T-helper 1 cell treated with Interleukin-12 subunit alpha and Interleukin-12 subunit beta and Interleukin-4 antibody, amounts not matched to agents 30 μg/mL and 1 μg/mL, for 36 hours (primary cell): ENCODE measurements around the gene SNAPC4.

Experiments used
- H3K27ac Mint-ChIP-seq: one replicate; pipeline ENCODE4 v1.8.0; 2021; ENCODE audit warnings: mild to moderate bottlenecking, mixed read lengths
- H3K27me3 Mint-ChIP-seq: one replicate; pipeline ENCODE4 v1.8.0; 2021; ENCODE audit warnings: low read depth, mixed read lengths
- H3K36me3 Mint-ChIP-seq: one replicate; pipeline ENCODE4 v1.8.0; 2021; ENCODE audit warnings: low read depth, mixed read lengths
- H3K4me1 Mint-ChIP-seq: one replicate; pipeline ENCODE4 v1.8.0; 2021; ENCODE audit warnings: low read depth, mixed read lengths
- H3K4me3 Mint-ChIP-seq: one replicate; pipeline ENCODE4 v1.8.0; 2021; ENCODE audit warnings: mild to moderate bottlenecking, moderate library complexity, mixed read lengths
- H3K9me3 Mint-ChIP-seq: one replicate; pipeline ENCODE4 v1.8.0; 2021; ENCODE audit warnings: mixed read lengths

Gene SNAPC4

GRCh38 chr9:136379003-136379287 is 21.0 kb downstream of the SNAPC4 start:
- no peak overlapping the region for H3K27ac Mint-ChIP-seq
- H3K27me3 Mint-ChIP-seq: no peaks in the 10 kb centered on the region
- H3K36me3 Mint-ChIP-seq: peaks cover 3% of the 10 kb centered on the region
- no peak overlapping the region for H3K4me3 Mint-ChIP-seq
- H3K9me3 Mint-ChIP-seq: no peaks in the 10 kb centered on the region
- no peaks in the 10 kb centered on the region for H3K4me1 Mint-ChIP-seq

GRCh38 chr9:136378170-136379002 is 21.6 kb downstream of the SNAPC4 start:
- H3K27me3 Mint-ChIP-seq: no peaks in the 10 kb centered on the region
- H3K4me3 Mint-ChIP-seq: no peak overlapping the region
- no peaks in the 10 kb centered on the region for H3K4me1 Mint-ChIP-seq
- H3K36me3 Mint-ChIP-seq: peaks cover 2% of the 10 kb centered on the region
- no peaks in the 10 kb centered on the region for H3K9me3 Mint-ChIP-seq
- H3K27ac Mint-ChIP-seq: no peak overlapping the region

- H3K27ac Mint-ChIP-seq: no peak overlapping the region
- no peak overlapping the region for H3K4me3 Mint-ChIP-seq
- peaks cover 2% of the 10 kb centered on the region for H3K36me3 Mint-ChIP-seq
- peaks cover 3% of the 10 kb centered on the region for H3K4me1 Mint-ChIP-seq
- no peaks in the 10 kb centered on the region for H3K27me3 Mint-ChIP-seq
- H3K9me3 Mint-ChIP-seq: no peaks in the 10 kb centered on the region
Measured at GRCh38 chr9:136377341-136378169, 22.4 kb downstream of the SNAPC4 start.

GRCh38 chr9:136376457-136376856 is 23.5 kb downstream of the SNAPC4 start:
- peaks cover 2% of the 10 kb centered on the region for H3K36me3 Mint-ChIP-seq
- peaks cover 3% of the 10 kb centered on the region for H3K4me1 Mint-ChIP-seq
- H3K27me3 Mint-ChIP-seq: no peaks in the 10 kb centered on the region
- H3K4me3 Mint-ChIP-seq: no peak overlapping the region
- no peaks in the 10 kb centered on the region for H3K9me3 Mint-ChIP-seq
- H3K27ac Mint-ChIP-seq: no peak overlapping the region

- Mint-ChIP-seq H3K9me3 (no peaks in the 10 kb centered on the region), H3K27me3 (no peaks in the 10 kb centered on the region), H3K4me1 (peaks cover 3% of the 10 kb centered on the region), H3K27ac (no peak overlapping the region), H3K4me3 (no peak overlapping the region), H3K36me3 (peaks cover 2% of the 10 kb centered on the region)
Measured at GRCh38 chr9:136375096-136375495, 24.9 kb downstream of the SNAPC4 start.

GRCh38 chr9:136374183-136374575 is 25.8 kb downstream of the SNAPC4 start:
- Mint-ChIP-seq H3K4me3 (no peak overlapping the region), H3K4me1 (peaks cover 3% of the 10 kb centered on the region), H3K9me3 (no peaks in the 10 kb centered on the region), H3K27me3 (no peaks in the 10 kb centered on the region), H3K27ac (no peak overlapping the region), H3K36me3 (peaks cover 2% of the 10 kb centered on the region)

- H3K4me3 Mint-ChIP-seq: no peak within 1 kb of the TSS
- H3K27ac Mint-ChIP-seq: no peak within 1 kb of the TSS
Measured at GRCh38 chr9:136373300-136374182, 26.4 kb downstream of the SNAPC4 start, which contains the start of gene CARD9. CARD9 (minus strand) TSS chr9:136373669; CDS start chr9:136372078, 1,591 bp downstream.

GRCh38 chr9:136372561-136373299 is 27.2 kb downstream of the SNAPC4 start:
- Mint-ChIP-seq H3K4me1 (peaks cover 3% of the 10 kb centered on the region), H3K27me3 (no peaks in the 10 kb centered on the region), H3K4me3 (no peak overlapping the region), H3K27ac (no peak overlapping the region), H3K9me3 (no peaks in the 10 kb centered on the region), H3K36me3 (peaks cover 2% of the 10 kb centered on the region)

More at GRCh38 chr9:136373300-136374182, 26.4 kb downstream of the SNAPC4 start, which contains the start of gene CARD9:
- H3K4me1 Mint-ChIP-seq: peaks cover 3% of the 10 kb centered on the region
- no peaks in the 10 kb centered on the region for H3K27me3 Mint-ChIP-seq
- H3K9me3 Mint-ChIP-seq: no peaks in the 10 kb centered on the region
- peaks cover 2% of the 10 kb centered on the region for H3K36me3 Mint-ChIP-seq

- H3K4me1 Mint-ChIP-seq: peaks cover 3% of the 10 kb centered on the region
- no peak overlapping the region for H3K27ac Mint-ChIP-seq
- no peaks in the 10 kb centered on the region for H3K9me3 Mint-ChIP-seq
- H3K36me3 Mint-ChIP-seq: peaks cover 2% of the 10 kb centered on the region
- no peaks in the 10 kb centered on the region for H3K27me3 Mint-ChIP-seq
- no peak overlapping the region for H3K4me3 Mint-ChIP-seq
Measured at GRCh38 chr9:136372006-136372405, 28.0 kb downstream of the SNAPC4 start.

GRCh38 chr9:136371533-136371880 is 28.5 kb downstream of the SNAPC4 start:
- Mint-ChIP-seq H3K36me3 (peaks cover 2% of the 10 kb centered on the region), H3K4me1 (peaks cover 3% of the 10 kb centered on the region), H3K4me3 (no peak overlapping the region), H3K27ac (no peak overlapping the region), H3K27me3 (no peaks in the 10 kb centered on the region), H3K9me3 (no peaks in the 10 kb centered on the region)

GRCh38 chr9:136370687-136371532 is 29.1 kb downstream of the SNAPC4 start:
- Mint-ChIP-seq H3K36me3 (peaks cover 2% of the 10 kb centered on the region), H3K27me3 (no peaks in the 10 kb centered on the region), H3K27ac (no peak overlapping the region), H3K4me1 (peaks cover 3% of the 10 kb centered on the region), H3K9me3 (no peaks in the 10 kb centered on the region), H3K4me3 (no peak overlapping the region)

- peaks cover 3% of the 10 kb centered on the region for H3K4me1 Mint-ChIP-seq
- H3K9me3 Mint-ChIP-seq: no peaks in the 10 kb centered on the region
- H3K4me3 Mint-ChIP-seq: no peak overlapping the region
- no peak overlapping the region for H3K27ac Mint-ChIP-seq
- H3K27me3 Mint-ChIP-seq: no peaks in the 10 kb centered on the region
- H3K36me3 Mint-ChIP-seq: peaks cover 2% of the 10 kb centered on the region
Measured at GRCh38 chr9:136370037-136370436, 29.9 kb downstream of the SNAPC4 start.

GRCh38 chr9:136368190-136368589 is 31.8 kb downstream of the SNAPC4 start:
- Mint-ChIP-seq H3K4me1 (peaks cover 3% of the 10 kb centered on the region), H3K9me3 (no peaks in the 10 kb centered on the region), H3K36me3 (no peaks in the 10 kb centered on the region), H3K27me3 (no peaks in the 10 kb centered on the region), H3K27ac (no peak overlapping the region), H3K4me3 (no peak overlapping the region)
